Peyer's patch (tissue), 4 donors: Measurements from ENCODE around the gene PTN. TPM values are rescaled to one million over a fixed set of nuclear protein-coding genes. Genes with fewer than 3 reads are reported as not detected.

Experiments
- DNase-seq, 3 donors: peaks; one replicate each; pipeline ENCODE4 v3.0.0-alpha.2; 2017 to 2019
- H3K27ac ChIP-seq, 4 donors: fragments of 200-600 bp; sonication (generic); one replicate each; pipeline ENCODE4 v1.5.1; 2016 to 2019
- H3K27me3 ChIP-seq, 2 donors: fragments of 200-600 bp; sonication (generic); one replicate each; pipeline ENCODE4 v1.5.1; 2019
- H3K36me3 ChIP-seq, 3 donors: fragments of 200-600 bp; sonication (generic); one replicate each; pipeline ENCODE4 v1.5.1; 2016 to 2019
- H3K4me1 ChIP-seq, 4 donors: fragments of 200-600 bp; sonication (generic); one replicate each; pipeline ENCODE4 v1.5.1; 2016 to 2019
- H3K4me3 ChIP-seq, 4 donors: fragments of 200-600 bp; sonication (generic); 1 replicate in 3 of 4; 2 replicates in 1 of 4; pipeline ENCODE4 v1.5.1; 2016 to 2019; ENCODE audit warnings: mild to moderate bottlenecking in 1 of 4
- H3K9me3 ChIP-seq, 4 donors: fragments of 200-600 bp; sonication (generic); one replicate each; pipeline ENCODE4 v1.5.1; 2016 to 2019; ENCODE audit warnings: mild to moderate bottlenecking in 1 of 4
- POLR2A ChIP-seq, 2 donors: fragments of 450-650 bp; IDR thresholded peaks; one replicate each; pipeline ENCODE4 v1.5.1; 2017; ENCODE audit warnings: antibody characterized with exemption in 2 of 2, mild to moderate bottlenecking in 2 of 2, moderate library complexity in 2 of 2
- total RNA-seq, 4 donors: library from RNA; depleted of rRNA; stranded (reverse); fragments of >200 nt; gene quantifications; one replicate each; pipeline ENCODE4 v1.1.0, GENCODE V29; 2016
- TF ChIP-seq, protein P1 (sequence below), 6 experiments: fragments of 450-650 bp in 4 of 6; fragments of 200-600 bp in 2 of 6; sonication (generic) in 1 of 6; IDR thresholded peaks; one replicate each; pipeline ENCODE4 v1.5.1; 2017 to 2019; ENCODE audit warnings: antibody characterized with exemption in 6 of 6, mild to moderate bottlenecking in 3 of 6, moderate library complexity in 1 of 6

PTN gene
- total RNA-seq, 4 donors from 2014 or later: 2.8 to 6.7 (median 4.0) TPM

DNA sequence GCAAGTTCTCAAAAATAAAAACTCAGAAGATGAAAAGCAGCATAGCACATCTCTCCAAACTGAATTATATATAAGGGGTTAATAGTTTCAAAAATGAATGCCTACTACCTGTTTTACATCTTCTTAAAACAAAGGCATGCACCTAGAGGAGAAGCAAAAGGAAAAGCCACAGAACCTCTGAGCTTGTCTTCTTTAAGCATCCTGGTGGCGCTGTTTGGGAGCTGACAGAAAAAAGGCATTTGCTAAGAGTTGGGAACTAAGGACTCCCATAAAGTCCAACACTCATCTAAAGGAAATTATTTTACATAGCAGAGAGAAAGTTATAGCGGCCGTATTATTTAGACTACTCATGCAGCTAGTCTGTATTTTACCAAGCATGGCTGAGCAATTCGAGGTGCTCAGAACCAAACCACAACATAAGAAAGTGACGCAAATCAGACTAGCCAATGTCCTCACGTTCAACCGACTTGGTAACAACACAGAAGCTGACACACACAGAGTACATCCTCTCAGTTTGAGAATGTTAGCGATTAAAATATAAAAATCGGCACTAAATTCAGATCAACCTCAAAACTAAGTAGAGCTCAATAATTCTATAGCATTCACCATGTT is 38.8 kb downstream of the PTN start:
- Histone ChIP-seq H3K27me3 (no peaks in the 10 kb centered on the region), H3K4me1 (no peaks in the 10 kb centered on the region), H3K36me3 (no peaks in the 10 kb centered on the region), H3K4me3 (no peak overlapping the region), H3K9me3 (no peaks in the 10 kb centered on the region), H3K27ac (no peak overlapping the region)
- no peak for DNase-seq
- TF ChIP-seq, protein P1, sequence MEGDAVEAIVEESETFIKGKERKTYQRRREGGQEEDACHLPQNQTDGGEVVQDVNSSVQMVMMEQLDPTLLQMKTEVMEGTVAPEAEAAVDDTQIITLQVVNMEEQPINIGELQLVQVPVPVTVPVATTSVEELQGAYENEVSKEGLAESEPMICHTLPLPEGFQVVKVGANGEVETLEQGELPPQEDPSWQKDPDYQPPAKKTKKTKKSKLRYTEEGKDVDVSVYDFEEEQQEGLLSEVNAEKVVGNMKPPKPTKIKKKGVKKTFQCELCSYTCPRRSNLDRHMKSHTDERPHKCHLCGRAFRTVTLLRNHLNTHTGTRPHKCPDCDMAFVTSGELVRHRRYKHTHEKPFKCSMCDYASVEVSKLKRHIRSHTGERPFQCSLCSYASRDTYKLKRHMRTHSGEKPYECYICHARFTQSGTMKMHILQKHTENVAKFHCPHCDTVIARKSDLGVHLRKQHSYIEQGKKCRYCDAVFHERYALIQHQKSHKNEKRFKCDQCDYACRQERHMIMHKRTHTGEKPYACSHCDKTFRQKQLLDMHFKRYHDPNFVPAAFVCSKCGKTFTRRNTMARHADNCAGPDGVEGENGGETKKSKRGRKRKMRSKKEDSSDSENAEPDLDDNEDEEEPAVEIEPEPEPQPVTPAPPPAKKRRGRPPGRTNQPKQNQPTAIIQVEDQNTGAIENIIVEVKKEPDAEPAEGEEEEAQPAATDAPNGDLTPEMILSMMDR (IDR thresholded peaks at IDR 0.05): no peak
- no peak for TF ChIP-seq POLR2A (IDR thresholded peaks at IDR 0.05)

DNA sequence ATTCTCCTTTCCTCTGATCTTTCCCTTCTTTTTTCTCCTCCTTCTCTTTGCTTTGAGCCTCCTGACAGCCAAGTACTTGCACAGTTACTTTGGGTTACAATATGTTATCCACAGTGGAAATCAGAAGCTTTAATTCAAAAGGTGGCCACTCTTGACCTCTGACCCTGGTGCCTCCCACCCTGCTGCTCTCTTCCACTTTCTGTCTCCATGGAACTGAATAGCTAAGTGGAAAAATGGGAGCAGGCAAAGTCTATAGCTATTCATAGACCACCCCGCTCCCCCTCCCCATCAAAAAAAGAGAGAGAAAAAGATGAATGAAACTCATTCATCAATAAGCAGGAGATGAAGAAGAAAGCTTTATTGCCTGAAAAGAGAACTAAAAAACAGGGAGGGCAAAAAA is 39.4 kb downstream of the PTN start:
- Histone ChIP-seq H3K9me3 (no peaks in the 10 kb centered on the region), H3K4me1 (no peaks in the 10 kb centered on the region), H3K4me3 (no peak overlapping the region), H3K36me3 (no peaks in the 10 kb centered on the region), H3K27ac (no peak overlapping the region), H3K27me3 (no peaks in the 10 kb centered on the region)
- no peak for TF ChIP-seq POLR2A (IDR thresholded peaks at IDR 0.05)
- TF ChIP-seq, protein P1 (IDR thresholded peaks at IDR 0.05): no peak
- no peak for DNase-seq

DNA sequence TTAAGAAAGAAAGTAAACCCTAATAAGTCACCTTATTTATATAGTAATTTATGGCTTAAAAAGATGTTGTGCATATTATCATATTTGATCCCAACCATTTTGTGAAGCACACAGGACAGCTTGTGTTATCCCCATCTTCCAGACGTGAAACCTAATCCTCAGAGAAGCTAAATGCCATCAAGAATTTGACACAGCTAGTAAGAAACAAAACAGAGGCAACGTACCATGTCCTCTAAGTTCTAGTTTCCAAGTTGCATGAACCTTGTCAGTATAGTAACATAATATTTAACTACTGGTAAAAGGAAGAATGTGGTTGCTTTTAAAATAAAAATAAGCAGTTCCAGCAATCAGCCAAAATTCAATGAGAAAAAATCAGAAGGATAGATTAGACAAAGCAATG is 41.5 kb downstream of the PTN start:
- DNase-seq: no peak
- Histone ChIP-seq H3K36me3 (no peaks in the 10 kb centered on the region), H3K9me3 (no peaks in the 10 kb centered on the region), H3K4me3 (no peak overlapping the region), H3K4me1 (no peaks in the 10 kb centered on the region), H3K27me3 (no peaks in the 10 kb centered on the region), H3K27ac (no peak overlapping the region)
- no peak for TF ChIP-seq POLR2A (IDR thresholded peaks at IDR 0.05)
- TF ChIP-seq, protein P1 (IDR thresholded peaks at IDR 0.05): no peak

DNA sequence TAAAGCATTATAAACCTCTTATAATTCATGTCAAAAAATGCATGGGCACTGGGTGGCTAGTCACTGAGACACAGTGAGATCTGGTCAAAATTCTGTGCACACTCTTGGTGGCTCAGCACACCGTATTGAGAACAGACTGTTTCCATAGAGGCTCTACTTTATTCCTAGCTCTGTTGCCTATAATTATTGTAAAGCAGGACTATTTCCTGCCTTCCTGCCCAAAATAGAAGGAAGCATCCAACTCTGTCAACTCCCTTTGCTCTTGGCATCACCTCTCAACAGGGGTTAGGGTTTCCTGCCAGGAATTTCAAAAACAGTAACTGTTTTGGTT is 45.1 kb downstream of the PTN start:
- Histone ChIP-seq H3K27ac (no peak overlapping the region), H3K36me3 (no peaks in the 10 kb centered on the region), H3K27me3 (no peaks in the 10 kb centered on the region), H3K4me1 (no peaks in the 10 kb centered on the region), H3K4me3 (no peak overlapping the region), H3K9me3 (no peaks in the 10 kb centered on the region)
- TF ChIP-seq, protein P1 (IDR thresholded peaks at IDR 0.05): no peak
- no peak for TF ChIP-seq POLR2A (IDR thresholded peaks at IDR 0.05)
- no peak for DNase-seq

DNA sequence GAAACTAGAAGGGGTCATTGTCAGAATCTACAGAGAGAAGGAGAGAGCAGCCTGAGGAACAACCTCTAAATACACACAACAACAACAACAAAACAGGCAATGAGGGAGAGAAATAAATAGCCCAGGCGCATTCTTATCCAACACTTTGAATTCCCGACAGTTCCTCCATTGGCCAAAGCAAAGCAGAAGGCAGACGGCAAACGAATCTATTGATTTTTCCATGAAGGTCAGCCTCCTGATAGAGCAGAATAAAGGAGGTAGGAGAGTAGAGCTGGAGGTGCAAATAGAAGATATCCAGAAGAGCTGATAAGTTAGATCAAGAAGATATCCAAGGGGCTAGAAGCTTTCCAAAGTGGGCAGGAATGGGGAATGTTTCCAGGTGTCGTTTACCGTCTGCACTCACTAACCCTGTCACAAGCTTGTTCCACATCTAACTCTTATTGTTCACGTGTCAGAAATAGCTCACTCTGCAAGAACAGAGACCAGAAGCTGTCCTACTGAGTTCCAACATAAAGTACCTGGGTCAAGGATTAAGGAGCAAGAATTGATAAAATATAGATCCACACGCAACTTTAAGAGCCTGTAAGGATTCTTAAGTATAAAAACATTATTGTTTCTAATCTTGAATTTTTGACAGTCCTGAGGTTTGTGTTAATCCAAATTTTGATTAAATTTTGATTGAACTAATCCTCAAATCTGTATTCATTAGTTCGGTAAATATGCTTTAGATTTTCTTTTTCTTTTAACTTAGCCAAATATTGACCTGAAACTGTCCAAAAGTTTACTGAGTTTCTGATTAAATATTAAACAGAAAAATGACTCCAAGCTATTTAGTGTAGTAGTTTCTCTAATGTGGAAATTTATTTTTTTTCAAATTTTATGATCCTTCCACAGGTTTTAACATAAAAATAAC is 45.7 kb downstream of the PTN start:
- Histone ChIP-seq H3K4me3 (no peak overlapping the region), H3K9me3 (no peaks in the 10 kb centered on the region), H3K36me3 (no peaks in the 10 kb centered on the region), H3K27ac (no peak overlapping the region), H3K4me1 (no peaks in the 10 kb centered on the region), H3K27me3 (no peaks in the 10 kb centered on the region)
- TF ChIP-seq POLR2A (IDR thresholded peaks at IDR 0.05): no peak
- TF ChIP-seq, protein P1 (IDR thresholded peaks at IDR 0.05): no peak
- no peak for DNase-seq
